NCI-H345 treated with DMSO at 0.1 percent for 48 hours (cell line): ENCODE measurements around the gene ELP5.
"Not testable (repeated sequence)": the region's sequence is repeated elsewhere in the genome, so short reads cannot be mapped to it uniquely, and the experiment has no call there.

ENCODE experiments used
- DNase-seq: peaks from one replicate; lab custom pipeline; 2025; ENCODE audit not compliant: unreplicated experiment; lab: John Stamatoyannopoulos, UW

Gene ELP5

DNA sequence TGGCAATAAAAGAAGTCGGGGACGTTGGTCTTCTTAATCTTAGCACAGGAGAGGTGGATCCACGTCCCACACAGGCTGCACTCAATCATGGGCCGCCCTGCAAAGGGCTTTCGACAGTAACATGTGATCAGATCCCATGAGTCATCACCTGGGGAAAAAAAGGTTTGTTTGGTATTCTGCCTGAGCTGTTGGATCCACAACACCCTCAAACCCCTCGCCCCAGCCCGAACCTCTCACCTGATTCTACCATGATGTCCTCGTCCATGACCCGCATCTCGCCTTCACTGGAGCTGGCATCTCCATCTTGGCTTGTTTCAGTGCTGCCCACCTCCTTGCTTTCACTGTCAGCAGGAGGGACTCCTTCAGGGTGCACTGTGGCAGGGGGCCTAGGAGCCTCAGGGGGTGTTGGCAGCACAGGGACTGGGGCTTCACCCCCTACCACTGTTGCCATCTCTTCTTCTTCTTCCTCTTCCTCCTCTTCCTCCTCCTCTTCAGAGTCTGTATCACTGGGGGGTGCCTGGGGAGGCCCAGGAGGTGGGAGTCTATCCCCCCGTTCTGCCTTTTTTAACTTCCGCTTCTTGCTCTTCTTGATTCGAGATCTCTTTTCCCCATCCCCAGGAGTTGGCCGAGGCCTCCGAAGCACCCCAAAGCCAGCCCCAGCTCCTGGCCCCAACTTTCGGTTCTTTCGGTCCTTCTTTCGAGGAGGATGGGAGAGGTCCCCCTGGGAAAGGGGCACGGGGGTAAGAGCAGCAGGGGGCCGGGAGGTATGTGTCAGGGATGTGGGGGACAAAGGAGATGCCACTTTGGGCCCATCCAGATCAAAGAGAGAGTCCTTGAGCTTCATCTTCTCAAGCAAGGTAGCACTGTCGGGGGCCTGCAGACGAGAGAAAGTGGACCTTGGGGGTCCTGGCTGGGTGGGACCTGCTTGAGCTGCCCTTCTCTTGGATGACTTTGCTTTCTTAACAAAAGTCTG, 16.0 kb upstream of the ELP5 start:
- no peak for DNase-seq

DNA sequence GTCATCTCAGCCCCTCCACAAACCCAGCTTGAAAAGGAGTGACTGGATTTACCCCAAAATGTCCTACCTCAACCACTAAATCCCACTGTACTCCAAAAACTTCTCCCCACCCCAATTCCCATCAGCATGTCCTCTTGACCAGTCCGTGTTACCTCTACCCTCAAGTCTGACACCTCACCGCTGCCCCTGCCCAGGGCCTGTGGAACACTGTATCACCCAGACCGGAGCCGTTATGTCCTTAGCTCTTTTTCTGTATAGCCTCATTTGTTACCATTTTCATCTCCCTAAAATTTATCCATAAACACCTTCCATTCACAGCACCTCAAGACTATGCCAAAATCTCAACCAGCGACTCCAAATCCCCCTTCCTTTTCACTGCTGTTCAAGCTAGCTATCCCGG, 15.2 kb upstream of the ELP5 start:
- no peak for DNase-seq

DNA sequence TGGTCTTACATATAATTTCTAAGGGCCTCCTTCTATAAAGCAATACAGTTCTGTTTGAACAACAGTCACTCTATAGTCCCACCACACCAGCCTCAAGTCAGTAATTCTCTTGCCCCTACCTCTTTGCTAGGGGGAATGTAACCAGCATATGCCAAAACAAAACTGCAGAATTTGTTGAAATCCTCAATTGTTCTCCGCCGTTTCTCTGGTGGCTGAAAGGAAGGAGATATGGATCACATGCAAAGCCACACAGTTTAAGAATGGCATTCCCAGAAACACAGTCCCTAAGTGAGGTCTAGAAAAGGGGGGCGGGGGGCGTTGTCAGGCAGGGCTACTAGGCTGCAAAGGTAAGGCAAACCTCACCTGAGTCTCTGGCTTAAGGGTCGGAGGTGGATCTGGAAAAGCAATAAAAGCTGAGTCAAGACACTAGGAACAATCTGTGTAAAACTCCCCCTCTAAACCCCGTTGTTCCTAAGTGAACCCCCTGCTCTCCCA, 14.7 kb upstream of the ELP5 start:
- no peak for DNase-seq

DNA sequence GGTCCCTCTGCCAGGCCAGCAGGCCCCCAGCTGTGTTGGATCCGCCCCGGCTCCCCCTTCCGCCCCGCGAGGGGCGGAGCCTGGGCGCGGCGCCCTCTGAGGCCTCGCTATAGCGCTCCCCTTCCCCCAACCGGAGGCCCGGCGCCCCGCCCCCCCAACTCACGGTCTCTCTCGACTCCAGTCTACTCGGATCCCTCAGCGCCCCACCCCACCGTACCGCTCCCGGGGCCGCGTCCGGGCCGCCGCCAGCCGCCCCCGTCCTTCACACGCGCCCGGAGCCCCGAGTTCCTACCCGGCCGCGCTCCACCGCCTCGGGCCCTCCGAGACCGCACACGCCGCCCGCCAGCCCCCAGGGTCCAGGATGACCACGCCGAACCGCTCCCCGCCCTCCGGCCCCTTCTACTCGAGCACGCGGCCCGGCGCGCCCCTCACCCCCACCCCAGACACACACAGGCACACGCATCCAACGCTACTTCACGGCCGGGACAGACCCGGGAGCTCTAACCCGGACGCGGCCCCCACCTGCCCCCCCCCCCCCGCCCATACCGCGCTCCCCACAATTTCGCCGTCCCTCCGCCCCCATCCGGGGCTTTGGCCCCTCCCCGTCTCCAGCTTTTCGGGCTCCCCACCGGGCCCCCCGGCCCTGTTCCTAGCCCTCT, 14.1 kb upstream of the ELP5 start:
- DNase-seq = no peak

DNA sequence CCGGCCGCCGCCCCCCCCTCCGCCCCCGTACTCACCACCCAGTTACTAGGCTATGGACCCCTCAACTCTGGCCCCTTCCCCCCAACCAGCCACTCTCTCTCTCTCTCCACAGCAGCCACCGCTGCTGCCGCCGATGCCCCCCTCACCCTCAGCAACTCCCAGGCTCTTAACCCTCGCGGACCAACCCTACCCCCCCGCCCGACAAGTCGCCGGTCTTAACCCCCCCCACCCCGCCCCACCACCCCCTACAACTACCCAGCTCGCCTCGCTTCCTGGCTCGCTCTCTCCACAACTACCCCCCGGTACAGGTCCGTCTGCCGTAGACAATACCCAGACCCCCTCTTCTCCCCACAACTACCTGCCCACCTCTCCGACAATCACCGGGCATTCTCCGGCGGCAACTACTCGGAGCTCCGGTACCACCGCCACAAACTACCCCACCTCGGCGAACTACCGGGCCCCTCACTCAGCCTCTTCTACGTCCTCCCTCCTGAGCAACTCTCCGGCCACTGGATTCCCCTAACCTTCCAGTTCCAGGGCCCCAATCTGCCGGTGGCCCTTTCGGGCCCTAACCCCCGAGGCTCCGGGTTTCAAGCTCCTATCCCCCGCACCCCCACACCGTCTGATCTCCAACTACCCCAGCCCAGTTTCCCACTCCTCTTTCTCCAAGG, 13.5 kb upstream of the ELP5 start:
- no peak for DNase-seq

DNA sequence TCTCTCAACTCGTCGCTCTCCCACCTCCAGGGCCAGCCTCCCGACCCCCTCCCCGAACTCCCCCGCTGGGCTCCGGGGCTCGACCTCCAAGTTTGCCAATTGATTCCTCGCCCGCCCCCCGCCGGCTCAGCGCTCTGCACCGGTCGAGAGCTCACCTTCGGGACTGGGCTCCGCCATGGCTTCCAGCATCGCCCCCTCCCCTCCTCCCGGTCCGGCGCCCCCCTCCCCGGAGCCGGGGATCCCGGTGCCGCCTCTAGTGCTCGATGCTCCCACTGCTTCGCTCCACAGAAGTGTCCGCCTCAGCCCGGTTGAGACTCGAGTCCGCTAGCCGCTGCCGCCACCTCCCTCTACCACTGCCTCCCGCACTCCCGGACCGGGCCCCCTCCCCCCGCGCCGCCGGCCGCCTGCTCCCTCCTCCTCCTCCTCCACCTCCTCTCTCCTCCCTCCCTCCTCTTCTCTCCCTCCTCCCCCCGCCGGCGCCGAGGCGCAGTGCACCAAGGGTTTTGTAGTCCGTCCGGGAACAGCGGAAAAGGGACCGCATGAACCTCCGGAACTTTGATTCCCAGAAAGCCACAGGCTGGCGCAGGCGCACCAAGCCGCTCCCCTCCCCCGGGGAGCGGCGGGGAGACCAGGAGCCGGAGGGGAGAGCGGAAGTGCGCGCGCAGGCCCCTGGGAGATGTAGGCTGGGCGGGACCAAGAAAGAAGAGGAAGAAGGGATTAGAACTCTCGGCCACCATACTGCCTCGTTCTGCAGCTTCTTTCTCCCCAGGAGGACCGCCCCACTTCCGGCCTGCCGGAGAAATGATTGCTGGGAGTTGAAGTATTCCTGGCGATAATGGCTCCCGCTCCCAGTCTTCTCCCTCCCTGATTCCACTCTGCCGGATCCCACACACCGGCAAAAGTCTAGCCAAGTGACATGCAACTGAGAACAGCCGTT, 12.7 kb upstream of the ELP5 start, which contains the start of gene PHF23:
Gene PHF23 (minus strand): TSS at position 367 of the 937 bp plus-strand sequence. CDS start 178 bp downstream, at position 189.
- DNase-seq = peak; percentile 91

DNA sequence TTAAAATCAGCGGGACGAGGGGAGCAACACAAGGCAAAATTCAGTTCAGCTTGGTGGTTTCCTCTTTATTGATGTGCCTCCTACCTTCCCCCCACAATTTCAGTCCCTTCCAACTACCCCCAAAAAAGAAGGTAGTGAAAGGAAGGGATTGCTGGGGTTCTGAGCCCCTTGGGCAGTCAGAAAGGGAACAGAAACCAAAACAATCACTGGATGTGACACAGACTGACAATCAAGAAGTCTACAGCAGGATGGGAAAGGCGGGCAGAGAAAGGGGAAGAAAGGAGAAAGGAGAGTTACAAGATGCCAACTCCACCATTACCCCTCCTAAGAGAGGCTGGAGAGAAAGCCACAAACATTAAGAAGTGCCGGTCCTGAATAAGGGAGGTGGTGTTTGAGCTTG, 11.6 kb upstream of the ELP5 start:
- DNase-seq = no peak

DNA sequence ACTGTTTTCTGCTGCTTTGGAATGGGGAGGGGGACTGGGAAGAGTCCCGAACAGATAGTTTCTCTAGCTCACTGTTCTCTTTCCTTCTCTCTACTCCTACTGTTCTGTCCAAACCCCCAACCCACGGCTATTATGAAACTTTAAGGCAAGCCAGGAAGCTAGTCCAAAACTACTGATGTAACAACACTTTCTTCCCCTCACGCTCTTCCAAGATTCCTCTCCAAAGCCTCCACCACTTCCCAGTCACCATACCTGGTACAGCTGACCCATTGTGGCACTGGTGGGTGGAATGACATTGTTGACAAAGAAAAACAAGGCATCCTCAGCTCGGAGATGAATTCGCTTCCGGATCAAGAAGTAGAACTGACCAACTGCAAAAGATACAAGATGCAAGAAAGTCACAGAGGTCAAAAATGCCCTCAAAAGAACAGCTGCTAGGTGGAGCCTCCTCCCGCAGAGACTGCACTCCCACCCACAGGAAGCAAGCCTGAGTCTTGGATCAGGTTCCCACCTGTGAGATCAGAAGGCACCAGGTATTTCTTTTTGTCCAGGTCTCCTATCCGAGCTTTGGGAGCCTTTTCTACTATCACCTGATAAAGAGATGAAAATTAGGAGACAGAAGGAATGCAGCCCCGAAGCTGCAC, 10.8 kb upstream of the ELP5 start:
- DNase-seq = no peak

DNA sequence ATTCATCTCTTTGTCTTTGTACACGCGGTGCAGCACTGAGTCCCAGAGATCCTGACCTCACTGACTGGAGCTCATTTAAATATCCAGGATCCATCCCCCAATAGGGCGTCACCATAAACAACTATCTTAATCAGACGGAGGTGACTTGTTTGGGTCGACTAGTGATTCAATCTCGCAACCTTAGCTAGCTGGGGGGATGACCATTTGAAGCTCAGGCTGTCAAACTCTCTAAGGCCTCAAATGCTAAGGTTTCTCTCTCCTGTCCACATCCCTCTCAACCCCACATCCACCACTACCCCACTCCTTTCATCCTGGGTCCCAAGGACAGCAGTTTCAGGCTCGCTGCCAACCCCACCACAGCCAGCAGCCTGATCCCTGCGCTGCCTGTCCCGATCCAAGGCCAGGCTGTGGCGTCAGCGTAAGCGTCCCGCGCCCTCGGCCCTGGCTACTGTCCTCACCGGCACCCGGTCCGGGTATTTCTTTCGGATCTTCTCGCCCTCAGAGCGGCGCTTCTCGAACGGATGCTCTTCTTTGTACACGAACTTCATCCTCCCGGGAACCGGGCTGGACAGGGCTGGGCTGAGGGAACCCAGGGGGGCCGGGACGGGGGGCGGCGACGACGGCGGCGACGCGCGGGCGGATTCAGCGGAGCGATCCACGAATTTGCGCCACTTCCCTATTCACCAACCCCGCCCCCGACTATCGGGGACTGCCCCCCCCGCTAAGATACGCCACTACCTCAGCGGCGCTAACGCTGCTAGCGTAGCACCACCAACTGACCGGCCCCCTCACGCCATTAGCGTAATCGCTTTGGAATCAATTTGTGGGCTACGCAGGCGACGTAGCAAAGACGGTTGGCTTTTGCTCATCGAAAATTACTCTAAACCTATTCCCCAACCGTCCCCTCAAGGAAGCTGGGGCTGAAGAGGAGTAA, 10.0 kb upstream of the ELP5 start, which contains the start of gene GABARAP:
Gene GABARAP (minus strand): TSS at position 667 of the 934 bp plus-strand sequence. CDS start 119 bp downstream, at position 548.
- peak; percentile 69 for DNase-seq

DNA sequence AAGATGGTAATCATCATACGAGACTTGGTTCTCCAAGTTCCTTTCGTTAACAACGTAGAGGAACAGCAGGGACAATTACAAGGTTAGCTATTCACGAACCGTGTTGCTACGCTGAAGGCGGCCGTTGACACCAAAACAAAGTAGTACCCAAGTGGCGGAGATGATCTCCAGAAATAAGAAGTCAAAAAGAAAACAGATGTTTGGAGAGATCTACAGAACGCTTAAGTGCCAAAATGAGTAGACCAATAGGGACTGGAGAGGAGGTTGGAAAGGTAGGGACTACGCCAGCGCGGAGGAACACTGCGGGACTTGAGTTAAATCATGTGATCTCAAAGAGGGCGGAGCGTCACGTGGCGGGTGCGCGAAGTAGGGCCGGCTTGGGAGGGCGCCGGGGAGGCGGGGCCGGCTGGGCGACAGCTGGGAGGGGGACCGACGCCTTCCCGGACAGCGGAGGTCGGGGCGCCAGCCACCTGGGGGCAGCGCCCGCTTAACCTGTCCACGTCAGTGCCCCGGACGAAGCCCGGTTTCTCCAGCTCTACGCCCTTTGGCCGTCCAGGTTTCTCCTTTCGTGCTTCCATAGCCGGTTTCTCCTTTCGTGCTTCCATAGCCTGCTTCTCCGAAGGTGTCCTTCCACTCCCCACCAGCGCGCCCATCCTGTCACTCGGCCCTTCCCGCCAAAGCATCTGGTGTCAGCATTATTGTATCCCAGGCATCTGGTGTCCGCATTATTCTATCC, 9.1 kb upstream of the ELP5 start:
- DNase-seq = peak; percentile 70

DNA sequence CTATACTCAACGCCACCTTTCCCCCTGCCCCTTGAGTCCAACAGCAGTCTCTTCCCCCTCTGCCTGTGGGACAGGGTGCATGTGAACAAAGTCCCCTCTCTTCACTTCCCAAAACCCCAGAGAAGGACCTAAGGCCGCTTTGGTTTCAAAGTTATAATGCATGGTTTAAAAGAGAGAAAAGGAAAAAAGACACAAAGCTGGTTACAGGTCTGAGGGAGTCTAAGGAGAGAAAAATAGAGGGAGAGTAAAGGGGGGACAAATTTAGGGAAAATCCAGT, 8.6 kb upstream of the ELP5 start:
- DNase-seq = no peak

DNA sequence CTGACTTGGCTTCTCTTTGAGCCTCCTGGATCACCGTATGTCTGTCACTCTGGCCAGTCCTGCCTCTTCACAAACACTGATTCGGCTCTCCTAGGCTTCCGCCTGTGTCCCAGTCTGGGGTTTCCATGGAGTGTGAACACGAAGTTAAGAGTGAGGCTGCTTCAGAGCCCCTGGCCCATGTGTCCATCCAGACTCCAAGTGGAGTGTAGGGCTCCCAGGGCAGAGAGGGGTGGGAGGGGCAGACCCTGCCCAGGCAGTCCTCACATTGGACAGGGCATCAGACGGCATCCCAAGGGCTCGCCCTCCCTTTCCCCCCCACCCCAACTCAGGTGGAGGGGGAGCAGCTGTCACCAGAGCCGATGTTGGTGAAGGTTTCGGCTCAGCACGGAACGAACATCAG, 8.2 kb upstream of the ELP5 start:
- not testable (repeated sequence) for DNase-seq

DNA sequence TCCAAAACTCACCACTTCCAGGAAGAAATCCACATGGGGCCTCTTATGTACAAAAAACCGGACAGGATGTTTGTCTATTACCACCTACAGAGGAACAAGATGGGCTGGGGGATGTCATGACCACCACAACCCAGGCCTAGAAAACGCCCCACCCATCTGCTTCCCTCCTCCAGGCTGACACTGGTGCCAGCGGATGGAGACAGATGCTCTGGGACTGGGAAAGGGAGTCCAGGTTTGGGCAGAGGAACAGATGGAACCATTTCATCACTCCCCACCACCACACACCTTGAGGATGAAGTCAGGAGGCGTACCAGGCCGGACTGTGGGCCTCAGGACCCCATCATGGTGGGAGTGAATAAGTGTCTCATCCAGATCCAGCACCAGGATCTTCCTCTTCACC, 5.2 kb upstream of the ELP5 start:
- DNase-seq = no peak

DNA sequence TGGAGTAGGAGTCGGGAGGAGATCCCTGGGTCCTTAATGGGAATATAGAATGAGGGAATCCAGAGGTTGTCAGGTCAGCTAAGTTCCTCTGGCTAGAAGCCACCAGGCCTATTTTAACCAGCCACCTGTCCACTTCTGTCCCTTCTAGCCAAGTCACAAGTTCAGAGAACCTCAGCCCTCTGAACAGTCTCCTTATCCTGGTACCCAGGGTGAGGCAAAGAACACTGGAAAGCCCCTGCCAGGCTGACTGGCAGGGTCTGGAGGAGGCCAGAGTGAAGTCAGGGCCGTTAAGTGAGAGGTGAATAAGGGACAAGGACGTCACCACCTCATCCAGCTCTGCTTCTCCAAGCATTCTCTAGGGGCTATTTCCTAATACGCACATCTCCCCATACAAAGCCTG, 3.2 kb upstream of the ELP5 start:
- DNase-seq = no peak

DNA sequence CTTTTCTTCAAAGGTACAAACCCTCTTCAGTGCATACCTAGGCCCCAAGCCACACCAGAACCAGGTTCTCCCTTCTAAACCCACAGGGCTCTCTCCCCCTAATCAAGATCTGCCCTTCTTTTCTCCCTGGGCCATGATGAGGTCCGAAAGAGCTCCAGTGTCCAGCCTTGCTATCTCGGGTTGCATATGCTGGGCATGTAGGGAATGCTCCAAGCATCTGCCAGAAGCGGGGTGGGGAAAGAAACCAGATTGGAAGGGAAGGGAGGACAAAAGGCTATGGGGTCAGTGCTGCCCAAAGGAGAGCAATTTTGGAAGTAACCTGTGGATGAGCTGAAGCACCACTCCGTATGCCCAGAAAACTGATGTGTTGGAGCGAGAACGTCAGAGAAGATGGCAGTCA, 2.8 kb upstream of the ELP5 start:
- no peak for DNase-seq

DNA sequence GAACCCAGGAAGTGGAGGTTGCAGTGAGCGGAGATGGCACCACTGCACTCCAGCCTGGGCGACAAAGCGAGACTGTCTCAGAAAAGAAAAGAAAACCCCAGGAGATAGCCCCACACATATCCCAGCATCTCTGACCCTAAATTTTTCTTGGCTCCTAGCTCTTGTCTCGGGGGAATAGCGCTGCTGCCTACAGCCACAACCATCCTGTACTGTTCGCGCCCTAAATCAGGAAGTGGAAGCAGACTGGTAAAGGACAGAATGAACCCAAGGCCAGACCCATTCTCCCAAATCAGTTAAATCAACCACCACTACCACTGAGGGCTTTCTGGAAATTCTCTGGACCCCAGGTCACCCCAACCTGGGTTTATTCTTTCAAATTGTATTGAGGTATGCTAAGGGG, 2.2 kb upstream of the ELP5 start:
- no peak for DNase-seq

DNA sequence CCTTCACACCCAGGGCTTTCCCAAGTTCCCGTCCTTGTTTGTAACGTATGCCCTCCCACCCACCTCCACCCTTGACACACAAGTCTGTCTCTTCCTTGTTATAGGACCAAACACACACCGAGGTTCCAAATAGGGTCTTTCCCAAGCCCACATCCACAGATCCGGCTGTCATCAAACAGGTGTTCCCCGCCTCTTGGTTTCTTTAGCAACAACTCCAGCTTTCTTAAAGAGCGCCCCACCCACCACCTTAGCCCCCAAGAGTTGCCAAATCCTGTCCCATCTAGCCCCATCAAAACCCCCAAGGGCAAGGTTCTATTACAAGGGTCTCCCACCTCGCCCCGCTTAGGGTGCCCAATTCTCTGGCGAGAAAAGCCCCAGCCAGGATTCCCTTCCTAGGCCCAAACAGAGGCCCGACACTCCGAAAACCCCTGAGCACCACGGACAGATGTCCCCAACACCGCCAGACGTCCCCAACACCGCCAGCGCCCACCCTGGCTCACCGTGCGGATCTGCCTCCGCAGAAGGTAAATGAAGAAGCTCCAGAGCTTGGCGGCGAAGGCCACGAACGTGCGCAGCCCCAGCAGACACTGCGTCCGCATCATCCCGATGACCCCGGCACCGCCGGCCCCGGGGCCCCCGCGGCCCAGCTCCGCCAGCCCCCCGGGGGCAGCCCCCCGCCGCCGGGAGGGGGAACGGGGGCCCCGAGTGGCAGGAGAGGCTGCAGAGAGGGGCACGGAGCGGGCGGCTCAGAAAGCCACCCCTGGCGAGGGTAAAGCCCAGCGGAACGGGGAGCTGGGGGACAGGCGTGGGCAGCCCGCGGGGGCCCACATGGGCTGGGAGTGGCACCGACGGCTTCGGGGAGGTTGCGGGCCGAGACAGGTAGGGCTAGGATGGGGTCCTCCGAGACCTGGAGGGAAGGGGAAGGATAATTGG, 1.1 kb upstream of the ELP5 start:
- no peak for DNase-seq
